SHP77 (cell line): ENCODE results near the gene CAP1.
A peak's percentile ranks its signal among the peaks of the same experiment; 100 is the strongest.
"Not testable (repeated sequence)": the region's sequence is repeated elsewhere in the genome, so short reads cannot be mapped to it uniquely, and the experiment has no call there.

Experiments used
- DNase-seq, 2 experiments: peaks; one replicate each; lab custom pipeline; 2025; lab: John Stamatoyannopoulos, UW

CAP1 gene

DNA sequence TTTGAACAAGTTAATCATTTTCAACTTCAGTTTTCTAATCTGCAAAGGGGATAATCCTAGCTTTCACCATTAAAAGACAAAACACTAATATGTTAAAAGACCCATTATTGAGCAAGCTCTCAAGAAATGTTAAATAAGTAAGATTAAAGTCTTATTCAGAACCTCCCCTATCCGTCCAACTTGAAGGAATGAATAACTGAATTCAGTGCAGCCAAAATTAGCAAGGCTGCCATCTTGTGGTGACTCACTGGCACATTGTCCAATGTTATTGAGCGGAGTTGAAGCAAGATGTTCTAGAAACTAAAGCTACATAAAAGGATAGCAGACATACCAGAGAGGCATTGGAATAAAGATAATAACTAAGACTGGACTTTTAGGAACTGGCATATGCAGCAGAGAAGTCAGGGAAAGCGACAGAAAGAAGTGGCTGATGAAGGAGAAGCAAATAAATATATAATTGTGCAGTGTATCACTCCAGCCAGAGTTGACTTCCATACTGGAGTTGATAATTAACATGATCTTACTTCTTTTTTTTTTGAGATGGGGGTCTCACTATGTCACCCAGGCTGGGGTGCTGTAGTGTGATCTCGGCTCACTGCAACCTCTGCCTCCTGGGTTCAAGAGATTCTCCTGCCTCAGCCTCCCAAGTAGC, 8.2 kb upstream of the CAP1 start:
- DNase-seq, result peak; percentile 2 to 48

DNA sequence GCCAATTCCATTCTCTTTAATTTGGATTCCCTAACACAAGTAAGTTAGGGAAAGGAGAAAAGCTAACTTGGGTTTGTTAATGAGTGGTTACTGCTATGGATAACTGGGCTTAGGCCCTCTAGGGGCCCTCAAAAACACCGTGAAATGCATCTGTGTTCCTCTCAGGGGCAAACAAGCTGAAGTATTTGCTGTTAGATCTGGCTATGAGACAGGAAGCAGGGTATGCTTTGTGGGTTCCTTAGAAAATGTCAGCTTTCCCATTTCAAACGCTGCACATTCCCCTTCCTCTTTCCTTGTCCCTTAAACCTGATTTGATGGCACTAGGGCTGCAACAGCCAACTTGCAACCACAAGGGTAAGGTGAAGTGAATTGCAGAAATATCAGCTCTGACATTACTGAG, 5.7 kb upstream of the CAP1 start:
- DNase-seq, result no peak

- DNase-seq, result no peak
These were observed 4.0 kb upstream of the CAP1 start for GRCh38 chr1:40036574-40036973.

DNA sequence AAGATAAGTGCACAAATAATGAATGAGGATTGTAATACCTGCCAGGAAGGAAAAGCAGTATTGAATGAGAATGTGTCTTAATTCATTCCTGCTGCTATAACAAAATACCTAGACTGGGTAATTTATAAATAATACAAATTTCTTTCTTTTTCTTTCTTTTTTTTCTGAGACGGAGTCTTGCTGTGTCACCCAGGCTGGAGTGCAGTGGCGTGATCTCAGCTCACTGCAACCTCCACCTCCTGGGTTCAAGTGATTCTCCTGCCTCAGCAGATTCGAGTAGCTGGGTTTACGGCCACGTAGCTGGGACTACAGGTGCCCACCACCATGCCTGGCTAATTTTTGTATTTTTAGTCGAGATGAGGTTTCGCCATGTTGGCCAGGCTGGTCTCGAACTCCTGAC, 3.3 kb upstream of the CAP1 start:
- not testable (repeated sequence) for DNase-seq

GRCh38 chr1:40038697-40039096, 1.8 kb upstream of the CAP1 start:
- DNase-seq, result no peak

- DNase-seq, result no peak
These were observed 1.2 kb upstream of the CAP1 start for GRCh38 chr1:40039245-40039756.

DNA sequence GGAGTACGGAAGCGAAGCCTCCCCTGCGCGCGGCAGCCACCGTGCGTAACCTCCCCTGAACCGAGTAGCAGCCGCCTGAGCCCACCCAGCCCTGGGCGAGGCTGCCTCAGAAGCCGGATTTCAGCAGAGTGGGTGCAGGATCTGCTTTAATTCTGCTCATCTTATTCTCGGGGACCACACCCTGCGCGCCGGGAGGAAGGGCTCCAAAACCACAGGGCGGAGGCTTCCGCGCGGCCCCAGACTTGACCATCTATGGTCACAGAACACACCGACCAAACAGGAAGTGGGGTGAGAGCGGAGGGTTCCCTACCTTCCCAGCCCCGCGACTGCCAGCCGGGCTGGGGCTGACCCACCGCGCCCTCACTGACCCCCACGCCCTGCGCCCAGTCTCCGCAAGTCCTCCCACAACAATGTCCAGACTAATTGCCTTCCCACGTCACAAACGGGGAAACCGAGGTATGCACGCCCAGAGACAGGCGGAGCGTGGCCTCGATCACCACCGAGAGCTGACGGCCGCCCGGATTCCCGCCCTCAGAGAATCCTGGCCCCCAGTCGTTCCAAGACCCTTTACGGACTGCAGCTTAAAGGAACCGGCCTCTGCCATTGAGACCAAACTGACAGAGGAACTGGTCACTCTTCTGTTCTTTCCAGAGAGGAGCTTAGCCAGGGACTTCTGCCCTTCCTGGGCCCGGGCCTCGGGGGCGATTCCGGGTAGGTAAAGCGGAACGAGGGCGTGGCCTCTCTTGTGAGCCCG, 595 bp upstream of the CAP1 start:
- peak; percentile 49 to 68 for DNase-seq

DNA sequence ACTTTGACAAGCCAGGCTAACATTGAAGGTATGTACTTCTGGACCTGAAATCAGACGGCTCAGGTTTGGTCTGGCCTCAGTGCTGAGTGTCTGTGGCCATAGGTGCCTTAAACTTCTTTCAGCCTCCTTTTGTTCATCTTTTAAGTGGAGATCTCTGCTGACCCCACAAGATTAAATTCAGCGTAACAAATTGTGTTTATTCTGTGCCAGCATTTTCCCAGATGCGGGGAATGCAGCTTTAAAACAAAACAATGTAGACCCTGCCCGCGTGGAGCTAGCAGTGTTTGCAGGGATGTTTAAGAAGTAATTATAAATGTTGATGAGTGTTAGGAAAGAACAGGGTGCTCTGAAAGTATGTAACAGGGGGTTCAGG, 923 bp downstream of the CAP1 start:
- no peak for DNase-seq

DNA sequence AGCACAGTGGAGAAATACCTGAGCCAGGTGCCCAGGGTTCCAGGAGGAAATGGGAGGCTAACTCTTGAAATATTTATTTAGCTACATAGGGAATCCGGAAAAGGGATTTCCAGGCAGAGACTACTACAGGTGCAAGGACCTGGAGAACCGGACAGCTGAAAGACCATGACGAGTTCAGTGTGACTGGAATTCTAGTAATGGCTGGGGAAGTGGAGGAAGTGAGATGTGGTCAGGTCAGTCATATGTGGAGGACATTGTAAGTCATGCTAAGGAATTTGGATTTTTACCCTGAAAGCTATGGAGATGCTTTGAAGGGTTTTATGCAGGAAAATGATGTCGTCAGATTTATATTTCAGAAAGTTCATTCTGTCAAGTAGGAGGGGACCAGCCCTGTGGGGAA, 1.8 kb downstream of the CAP1 start:
- no peak for DNase-seq

DNA sequence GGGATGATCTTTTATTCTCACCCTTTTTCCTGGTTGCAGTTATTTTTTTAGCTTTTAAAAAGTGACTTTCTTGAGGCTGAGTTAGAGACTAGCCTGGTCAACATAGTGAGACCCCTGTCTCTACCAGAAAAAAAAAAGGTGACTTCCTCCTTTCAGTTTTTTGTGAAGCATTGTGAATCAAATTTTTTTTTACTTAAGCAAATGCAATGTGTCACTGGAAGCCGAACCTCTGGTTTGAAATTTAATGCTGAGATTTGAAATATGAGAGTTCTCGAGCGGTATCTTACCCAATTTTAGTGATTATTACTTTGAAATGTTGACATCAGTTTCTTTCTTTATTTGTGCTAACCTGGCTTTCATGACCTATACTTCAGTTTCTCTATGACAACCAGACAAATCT, 3.6 kb downstream of the CAP1 start:
- no peak for DNase-seq

- no peak for DNase-seq
These were observed 4.7 kb downstream of the CAP1 start for GRCh38 chr1:40045182-40045581.

DNA sequence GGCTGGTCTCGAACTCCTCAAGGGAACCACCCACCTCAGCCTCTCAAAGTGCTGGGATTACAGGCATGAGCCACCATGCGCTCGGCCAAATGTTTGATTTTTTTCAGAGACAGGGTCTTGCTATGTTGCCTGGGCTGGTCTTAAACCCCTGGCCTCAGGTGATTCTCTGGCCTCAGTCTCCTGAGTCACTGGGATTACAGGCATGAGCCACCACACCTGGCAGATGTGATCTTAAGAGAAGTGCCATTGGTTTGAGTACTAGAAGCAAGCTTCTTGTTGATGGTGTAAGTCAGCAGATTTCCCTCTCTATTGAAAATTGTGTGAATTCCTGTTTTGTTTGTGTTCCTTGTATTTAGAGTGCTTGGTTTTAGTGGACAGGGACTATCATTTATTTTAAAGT, 5.2 kb downstream of the CAP1 start:
- DNase-seq, result no peak

- DNase-seq, result no peak
These were observed 6.7 kb downstream of the CAP1 start for GRCh38 chr1:40047276-40047675.

DNA sequence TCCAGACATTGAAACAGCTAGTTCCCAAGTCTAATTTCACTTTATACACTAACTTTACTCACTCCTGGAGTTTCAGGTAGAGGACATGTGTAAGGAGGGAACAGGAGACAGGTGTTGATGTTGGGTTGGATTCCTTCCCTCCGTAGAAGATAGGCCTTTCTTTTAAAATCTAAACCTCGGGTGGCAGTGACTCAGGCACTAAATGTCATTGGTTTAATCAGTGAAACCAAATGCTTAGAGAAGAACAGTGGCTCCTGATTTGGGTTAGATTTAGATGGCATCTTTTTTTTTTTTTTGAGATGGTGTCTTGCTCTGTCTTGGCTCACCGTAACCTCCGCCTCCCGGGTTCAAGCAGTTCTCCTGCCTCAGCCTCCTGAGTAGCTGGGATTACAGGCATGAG, 7.2 kb downstream of the CAP1 start:
- no peak for DNase-seq

DNA sequence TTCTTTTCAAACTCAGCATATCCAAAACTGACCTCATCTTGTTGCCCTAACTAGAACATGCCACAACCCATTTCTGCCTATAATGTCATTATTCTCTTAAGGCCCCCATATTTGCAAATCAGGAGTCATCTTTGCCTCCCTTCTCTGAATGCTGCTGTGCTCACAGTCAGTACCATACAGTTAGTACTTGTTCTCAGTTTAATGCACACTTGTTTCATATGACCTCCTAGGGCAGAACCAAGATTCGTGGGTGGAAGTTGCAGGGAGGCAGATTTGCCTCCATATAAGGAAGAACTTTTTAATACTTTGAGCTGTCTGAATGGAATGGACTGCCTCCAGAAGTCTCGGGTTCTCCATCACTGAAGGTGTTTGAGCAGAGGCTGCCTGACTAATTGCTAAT, 9.2 kb downstream of the CAP1 start:
- no peak for DNase-seq

DNA sequence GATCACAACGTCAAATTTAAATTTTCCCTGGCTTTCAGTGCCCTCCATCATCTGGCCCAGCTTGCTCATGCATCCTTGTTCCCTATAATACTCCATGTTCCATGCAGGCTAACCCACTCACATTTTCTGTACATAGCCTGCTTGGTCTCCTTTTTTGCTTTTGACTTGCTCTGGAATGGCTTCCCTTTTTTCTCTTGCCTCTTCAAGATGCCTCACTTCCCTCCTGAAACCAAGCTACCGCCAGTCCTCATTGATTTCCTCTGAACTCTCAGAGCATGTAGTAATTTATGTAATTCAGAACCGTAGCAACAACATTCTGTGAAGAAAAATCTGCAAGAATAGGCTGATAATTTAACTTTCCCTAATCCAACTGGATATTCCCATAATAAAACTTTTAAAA, 10.3 kb downstream of the CAP1 start:
- DNase-seq, result no peak

GRCh38 chr1:40053138-40053887, 12.8 kb downstream of the CAP1 start:
- no peak for DNase-seq

GRCh38 chr1:40056519-40057309, 16.2 kb downstream of the CAP1 start:
- DNase-seq, result no peak

DNA sequence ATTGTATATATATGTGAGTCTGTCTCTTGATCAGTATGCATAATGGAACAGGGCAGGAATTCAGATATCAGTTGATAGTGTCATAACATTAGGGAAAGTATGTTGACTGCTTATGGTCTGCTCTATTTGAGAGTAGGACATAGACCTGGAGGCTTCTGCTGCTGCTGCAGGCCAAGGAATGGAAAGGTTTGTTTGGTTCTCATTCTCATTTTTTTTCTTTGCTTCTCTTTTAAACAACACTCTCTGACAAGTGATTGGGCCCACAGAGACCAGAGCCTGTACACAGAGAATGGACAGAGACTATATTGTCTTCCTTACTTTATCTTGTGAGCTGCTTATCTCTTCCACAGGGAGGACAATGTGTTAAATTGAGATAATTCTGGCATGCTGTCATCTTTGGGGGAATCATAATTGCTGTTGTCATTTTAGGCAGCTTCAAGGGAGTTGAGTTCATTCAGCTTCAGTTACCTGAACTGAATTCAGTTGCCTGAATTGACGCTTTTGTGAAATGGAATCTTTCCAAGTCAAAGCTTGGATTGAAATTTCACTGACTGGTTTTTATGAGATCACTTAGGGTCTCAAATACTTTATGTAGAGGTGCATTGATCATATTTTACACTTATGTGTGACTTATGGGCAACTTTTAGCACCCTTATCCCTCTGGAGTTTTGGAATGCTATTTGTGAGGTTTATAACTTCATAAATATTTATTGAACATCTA, 16.9 kb downstream of the CAP1 start:
- DNase-seq, result no peak

DNA sequence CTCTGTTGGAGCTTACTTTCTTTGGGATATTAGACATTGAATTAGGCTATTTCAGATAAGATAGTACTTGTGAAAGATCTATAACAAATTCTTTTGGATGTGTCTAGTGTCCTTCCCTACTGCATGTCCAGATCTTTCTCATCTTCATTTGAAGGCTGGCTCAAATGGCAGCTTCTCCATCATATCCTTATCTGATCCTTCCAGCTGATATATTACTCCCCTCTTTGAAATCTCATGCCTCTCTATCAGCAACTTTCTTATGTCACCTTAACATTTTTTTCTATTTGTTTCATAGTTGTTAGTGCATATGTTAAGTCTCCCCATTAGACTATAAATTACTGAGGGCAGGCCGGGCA, 17.5 kb downstream of the CAP1 start:
- no peak for DNase-seq

- DNase-seq, result no peak
These were observed 18.2 kb downstream of the CAP1 start for GRCh38 chr1:40058453-40059337.
